HG03060 (cell line): Measurements from ENCODE around the gene THSD7B.
"Not testable (repeated sequence)": the region's sequence is repeated elsewhere in the genome, so short reads cannot be mapped to it uniquely, and the experiment has no call there.

Experiments
- ATAC-seq: cut with Tn5 transposase; IDR thresholded peaks from one replicate; pipeline ENCODE4 v1.9.1; 2021; ENCODE audit warnings: low read depth, moderate number of reproducible peaks; ENCODE audit not compliant: unreplicated experiment

The THSD7B gene

DNA sequence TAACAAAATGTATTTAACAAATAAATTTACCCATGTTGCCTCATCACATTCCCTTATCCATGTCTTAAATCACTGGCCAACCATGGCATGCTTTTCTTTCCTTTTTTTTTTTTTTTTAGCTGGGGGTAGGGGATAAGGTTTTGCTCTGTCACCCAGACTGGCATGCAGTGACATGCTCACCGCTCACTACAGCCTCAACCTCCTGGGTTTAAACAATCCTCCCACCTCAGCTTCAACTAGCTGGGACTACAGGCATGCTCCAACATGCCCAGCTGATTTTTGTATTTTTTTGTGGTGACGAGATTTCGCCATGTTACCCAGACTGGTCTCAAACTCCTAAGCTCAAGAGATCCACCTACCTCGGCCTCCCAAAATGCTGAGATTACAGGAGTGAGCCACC, 266.4 kb downstream of the THSD7B start:
- no peak for ATAC-seq

DNA sequence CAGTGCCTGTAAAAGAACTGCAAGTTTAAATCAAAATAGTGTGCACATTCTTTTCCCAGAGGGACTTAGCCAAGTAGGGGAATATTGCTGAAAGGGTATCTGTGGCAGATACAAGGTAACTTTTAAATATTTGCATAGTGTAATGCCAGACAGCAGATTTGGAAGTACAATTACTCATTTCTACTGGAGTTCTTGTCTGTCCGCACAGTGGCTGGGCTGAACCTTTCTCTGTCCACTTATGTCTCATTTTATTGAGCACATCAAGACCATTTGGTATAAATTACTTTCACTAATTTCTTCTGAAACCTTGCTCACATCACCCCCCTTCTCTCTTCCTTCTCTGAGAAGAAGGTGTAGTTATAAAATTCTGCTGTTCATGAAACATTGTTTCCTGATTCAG, 271.3 kb downstream of the THSD7B start:
- ATAC-seq = no peak

DNA sequence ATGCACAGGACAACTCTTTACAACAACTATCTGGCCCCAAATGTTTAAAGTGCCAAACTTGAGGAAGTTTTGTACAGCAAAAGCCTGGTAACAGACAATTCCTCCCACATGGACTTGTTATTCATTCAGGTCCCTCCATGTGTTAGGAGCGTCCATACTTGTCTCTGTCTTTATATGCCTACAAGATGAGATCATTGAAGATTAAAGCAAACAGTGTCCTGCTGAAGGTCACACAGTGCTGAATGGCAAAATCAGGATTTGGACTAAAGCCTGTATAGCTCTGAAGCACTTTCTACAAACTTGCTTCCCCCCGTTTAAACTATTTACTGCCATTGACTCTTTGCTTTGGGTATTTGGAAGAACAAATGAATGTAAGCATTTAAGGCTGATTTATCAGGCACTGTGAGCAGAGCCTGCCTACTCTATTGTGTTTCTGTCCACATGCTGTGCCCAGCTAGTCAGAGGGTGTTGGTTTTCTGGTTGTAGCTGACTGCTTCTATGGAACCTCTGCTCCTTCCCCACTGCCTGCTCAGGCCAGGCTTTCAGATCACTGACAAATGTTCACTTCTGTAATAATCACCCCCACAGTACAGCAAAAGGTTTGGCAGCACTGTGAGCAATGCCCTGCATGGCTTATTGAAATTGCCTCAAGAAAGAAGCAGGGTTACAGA, 274.3 kb downstream of the THSD7B start:
- ATAC-seq = no peak

DNA sequence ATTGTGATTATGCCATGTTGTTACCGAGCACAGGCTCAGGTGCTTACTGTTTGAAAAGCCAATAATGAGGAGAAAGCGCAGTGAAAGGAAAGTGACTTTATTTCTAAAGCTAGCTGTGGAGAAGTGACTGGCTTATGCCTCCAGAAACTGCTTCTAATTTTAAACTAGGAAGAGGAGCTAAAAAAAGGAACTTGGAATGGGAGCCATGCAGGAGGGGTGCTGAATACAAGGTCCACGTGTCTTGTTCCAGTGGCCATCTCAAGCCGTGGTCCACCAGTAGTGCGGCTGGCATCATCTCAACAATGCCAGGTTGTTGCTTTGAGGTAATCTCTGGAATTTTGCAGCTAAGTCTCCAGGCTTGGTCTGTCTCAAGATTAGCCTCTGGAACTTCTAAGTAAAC, 282.0 kb downstream of the THSD7B start:
- no peak for ATAC-seq

DNA sequence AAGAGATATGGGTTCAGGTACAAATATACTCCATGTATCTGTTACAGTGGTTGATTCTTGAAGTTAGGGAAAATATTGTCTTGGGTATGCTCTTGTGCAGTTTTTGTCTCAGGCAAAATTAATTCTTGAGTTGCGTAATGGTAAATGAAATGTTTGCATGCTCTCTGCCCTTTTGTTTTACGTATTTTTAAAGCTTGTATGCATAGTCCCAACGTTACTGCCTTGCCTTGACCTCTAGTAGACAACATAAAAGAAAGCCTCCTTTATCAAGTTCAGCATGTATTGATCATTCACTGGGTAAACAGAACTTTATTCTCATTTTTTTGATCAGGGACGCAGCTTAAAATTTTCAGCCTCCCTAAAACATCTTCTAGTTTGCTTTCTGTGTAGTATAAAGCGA, 283.1 kb downstream of the THSD7B start:
- ATAC-seq = no peak

DNA sequence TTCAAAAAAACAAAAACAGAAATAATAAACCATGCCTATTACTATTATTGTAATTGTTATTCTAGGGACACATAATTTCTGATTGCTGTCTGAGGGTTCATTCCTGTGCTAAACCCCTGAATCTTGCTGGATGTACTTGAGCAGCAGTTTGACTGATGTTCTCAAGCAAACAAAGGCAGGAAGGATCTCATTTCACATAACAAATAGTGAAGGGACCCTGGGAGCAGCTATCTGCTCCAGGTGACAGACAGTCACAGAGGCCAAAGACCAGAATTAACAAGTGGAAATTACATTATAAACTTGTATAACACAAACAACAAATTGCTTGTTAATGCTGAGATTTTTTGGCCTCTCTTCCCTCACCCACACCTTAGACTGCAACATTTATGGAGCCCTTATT, 284.2 kb downstream of the THSD7B start:
- ATAC-seq = no peak

DNA sequence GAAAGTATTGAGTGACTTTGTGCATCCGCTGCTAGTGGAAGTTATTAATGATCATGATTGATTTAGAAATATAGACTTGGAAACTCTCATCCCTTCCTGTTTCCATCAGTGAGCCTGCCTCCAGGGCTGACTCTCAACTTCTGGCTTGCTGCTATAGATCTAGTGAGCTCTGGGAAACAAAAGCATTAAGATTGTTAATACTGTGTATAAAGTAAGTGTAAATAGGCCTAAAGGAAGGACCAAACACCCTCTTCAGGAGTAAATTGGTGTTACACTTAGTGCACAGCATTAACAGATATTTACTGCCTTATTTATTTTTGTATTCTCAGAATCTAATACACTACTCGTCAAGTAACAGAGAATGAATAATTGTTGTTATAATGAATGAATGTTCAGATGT, 285.6 kb downstream of the THSD7B start:
- no peak for ATAC-seq

DNA sequence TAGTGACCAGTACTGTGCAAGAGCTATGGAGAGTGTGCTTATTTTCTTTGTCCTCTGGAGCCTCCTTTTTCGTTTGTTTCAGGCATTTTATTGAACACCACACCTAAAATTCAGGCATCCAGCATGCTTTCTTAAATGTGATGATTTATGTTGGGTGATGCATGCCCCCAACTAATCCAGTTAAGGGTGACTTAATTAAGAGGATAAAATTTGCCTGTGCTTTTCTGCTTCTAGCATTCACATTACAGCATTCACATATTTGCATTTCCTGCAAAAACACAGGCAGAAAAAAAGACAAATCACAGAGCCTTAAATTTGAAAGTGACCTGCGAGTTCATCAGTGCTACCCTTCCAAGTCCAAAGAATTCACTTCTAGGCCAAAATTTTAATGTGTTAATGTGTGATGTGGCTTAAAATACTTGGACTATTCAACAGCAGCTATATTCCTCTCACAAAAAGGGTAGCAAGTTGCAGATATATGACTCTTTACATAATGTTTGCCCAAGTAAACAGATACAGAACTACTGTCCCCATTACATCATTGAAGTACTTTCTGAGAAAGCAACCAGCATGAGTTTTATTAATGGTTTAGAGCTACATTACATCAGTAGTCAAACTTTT, 286.5 kb downstream of the THSD7B start:
- ATAC-seq = no peak

DNA sequence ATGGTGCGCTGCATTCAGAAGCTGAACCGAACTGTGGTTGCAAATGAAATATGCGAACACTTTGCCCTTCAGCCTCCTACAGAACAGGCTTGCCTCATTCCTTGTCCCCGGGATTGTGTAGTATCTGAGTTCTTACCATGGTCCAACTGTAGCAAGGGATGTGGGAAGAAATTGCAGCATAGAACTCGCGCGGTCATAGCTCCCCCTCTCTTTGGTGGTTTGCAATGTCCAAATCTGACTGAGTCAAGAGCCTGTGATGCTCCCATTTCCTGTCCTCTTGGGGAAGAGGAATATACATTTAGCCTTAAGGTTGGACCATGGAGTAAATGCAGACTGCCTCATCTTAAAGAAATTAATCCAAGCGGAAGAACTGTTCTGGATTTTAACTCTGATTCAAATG, 291.4 kb downstream of the THSD7B start:
- ATAC-seq = no peak

DNA sequence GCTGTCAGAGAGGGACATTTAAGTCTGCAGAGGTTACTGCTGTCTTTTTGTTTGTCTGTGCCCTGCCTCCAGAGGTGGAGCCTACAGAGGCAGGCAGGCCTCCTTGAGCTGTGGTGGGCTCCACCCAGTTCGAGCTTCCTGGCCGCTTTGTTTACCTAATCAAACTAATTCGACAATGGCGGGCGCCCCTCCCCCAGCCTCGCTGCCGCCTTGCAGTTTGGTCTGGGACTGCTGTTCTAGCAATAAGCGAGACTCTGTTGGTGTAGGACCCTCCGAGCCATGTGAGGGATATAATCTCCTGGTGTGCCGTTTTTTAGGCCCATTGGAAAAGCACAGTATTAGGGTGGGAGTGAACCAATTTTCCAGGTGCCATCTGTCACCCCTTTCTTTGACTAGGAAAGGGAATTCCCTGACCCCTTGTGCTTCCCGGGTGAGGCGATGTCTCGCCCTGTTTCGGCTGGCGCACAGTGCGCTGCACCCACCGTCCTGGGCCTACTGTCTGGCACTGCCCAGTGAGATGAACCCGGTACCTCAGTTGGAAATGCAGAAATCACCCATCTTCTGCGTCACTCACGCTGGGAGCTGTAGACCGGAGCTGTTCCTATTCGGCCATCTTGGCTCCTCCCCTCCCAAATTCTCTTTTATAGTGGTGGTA, 310.9 kb downstream of the THSD7B start:
- not testable (repeated sequence) for ATAC-seq

DNA sequence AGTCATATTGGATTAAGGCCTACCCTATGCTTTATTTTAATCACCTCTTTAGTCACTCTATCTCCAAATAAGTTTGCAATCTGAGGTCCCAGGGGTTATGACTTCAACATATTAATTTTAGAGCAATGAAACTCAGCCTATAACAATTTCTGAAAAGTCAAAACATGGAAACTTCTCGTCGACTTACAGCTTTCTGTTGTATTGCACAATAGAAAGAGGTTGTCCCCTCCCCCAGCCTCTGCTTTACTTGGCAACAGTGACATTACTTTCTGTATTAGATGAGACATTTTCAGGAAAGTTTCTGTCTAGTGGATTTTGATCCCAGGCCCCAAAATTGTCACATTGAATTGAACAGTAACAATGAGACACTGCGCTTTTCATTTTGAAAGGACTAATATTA, 326.4 kb downstream of the THSD7B start:
- ATAC-seq = no peak

DNA sequence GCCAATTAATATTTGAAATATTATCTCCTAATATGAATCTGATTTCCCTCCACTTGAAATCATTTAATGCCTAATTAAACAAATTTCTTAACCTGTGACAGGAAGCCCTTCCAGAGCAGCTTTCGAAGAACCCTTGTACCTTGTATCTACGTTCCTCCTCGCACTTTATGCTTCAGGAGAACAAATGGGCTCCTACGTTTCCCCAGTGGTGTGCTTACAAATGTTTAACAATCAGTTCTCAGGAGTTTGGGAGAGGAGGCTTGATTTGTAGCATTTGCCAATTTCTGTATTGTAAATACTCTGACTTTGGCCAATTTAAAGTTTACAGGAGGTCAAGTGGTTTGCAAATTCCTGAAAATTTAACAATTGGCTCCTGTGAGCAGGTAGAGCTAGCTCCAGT, 327.8 kb downstream of the THSD7B start:
- no peak for ATAC-seq

DNA sequence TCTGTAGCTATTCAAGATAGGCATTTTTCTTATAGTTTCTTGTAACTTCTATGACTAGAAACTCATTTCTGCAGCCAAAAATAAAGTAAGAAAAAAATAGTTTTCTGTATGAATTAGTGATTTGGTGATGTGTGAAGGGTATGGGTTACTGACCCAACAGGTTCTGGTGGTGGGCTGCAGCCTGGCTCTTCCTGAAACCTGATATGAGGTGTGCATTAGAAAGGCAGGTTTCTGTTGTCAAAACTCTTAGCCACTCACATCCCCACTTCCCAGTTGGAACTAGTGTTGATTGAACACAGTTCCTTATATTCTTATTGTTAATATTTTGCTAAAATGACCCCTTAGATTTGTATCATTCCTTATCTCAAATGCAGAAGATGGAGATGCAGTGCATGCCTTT, 330.8 kb downstream of the THSD7B start:
- ATAC-seq = no peak

DNA sequence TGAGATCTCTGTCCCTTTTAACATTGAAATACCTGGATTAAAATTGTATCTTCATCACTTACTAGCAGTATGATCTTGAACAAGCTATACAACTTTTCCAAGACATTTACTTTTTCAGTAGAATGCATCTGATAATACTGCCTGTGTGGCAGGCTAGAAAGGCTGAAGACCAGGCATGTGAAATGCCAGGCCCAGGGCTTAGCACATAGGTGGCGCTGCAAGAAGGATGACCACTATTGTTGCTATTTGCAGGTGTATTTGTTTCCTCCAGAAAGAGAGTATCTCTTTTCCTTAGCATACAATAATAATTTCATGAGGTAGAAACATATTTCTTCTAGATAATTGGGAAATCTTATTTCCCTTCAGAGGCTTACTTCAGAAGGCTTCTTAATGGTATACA, 331.3 kb downstream of the THSD7B start:
- ATAC-seq = no peak

DNA sequence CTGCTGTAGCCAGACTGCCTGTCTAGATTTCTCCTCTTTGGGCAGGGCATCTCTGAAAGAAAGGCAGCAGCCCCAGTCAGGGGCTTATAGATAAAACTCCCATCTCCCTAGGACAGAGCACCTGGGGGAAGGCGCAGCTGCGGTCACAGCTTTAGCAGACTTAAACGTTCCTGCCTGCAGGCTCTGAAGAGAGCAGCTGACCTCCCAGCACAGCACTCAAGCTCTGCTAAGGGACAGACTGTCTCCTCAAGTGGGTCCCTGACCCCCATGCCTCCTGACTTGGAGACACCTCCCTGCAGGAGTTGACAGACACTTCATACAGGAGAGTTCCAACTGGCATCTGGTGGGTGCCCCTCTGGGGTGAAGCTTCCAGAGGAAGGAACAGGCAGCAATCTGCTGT, 336.5 kb downstream of the THSD7B start:
- ATAC-seq = not testable (repeated sequence)

DNA sequence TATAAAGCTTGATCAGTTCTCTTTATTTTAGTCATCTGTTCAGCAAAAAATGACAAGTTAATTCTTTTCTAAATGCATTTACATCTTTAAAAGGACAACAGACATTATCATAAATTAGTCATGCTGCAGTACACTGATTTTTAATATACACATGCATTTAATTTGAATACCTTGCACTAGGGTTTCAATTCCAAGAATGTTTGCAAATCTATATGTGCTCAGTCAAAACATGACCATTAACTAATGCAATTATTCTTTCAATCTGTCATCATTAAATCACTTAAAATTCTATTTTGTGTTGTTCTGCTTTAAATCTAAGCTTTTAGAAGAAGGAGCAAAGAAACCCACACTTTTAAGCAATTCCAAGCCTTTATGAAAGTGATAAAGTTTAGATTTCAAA, 342.6 kb downstream of the THSD7B start:
- no peak for ATAC-seq

DNA sequence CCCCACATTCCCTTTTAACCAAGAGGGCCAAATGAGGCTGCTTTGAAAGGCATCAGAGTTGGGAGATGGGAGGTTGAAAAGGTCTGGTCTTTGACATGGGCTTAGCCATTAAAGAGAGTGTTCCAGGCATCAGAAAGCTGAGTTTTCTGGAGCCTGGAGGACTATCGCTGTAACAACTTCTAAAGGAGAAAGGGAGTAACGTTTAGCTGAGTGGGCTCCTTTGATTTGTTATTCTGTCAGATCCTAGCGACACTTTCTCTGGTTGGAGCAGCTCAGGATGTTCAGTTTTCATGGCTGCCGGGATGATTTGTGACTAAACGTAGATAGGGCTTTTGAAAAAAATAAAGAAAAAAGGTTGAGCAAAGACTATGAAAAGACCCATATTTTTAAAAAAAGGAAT, 346.6 kb downstream of the THSD7B start:
- no peak for ATAC-seq

DNA sequence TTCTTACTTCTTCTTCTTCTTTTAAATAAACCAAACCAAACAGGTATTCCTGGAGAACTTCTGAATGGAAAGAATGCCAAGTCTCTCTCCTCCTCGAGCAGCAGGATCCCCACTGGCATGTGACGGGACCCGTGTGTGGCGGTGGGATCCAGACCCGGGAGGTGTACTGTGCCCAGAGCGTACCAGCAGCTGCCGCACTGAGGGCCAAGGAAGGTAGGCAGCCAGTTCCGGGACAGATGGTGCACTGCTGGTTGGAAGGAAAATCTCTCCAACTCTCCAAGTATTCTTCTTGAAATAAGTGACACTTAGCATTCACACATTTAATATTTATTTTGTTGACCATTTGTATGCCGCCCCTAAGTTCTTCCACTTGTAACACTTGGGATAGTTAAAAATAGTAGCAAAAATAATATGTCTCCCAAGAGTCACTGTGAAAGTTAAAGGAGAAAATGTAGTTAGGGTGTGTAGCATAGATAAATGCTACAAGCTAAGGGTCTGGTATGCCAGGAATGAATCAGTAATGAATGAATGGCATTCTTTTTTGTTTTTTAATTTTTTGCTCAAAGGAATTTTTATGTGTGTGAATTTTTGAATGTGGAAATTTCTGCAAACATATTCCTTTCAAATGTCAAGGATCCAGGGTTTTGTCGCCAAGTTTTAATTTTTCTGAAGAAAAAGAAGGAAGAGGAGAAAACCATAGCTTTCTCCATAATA, 349.9 kb downstream of the THSD7B start:
- no peak for ATAC-seq

DNA sequence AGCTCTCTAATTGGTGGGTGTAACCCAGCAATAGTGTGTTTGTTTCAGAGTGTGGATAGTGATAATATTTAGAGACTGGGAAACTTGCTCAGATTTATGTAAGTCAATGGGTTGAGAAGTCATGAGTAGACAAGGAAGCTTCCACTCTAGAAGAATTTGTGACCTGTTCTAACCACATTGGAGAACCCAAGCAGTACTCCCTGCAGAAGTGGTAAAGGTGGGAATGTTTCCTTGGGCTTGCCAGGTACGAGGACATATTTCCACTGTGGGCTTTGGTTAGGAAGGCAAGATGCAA, 350.4 kb downstream of the THSD7B start:
- ATAC-seq = no peak

DNA sequence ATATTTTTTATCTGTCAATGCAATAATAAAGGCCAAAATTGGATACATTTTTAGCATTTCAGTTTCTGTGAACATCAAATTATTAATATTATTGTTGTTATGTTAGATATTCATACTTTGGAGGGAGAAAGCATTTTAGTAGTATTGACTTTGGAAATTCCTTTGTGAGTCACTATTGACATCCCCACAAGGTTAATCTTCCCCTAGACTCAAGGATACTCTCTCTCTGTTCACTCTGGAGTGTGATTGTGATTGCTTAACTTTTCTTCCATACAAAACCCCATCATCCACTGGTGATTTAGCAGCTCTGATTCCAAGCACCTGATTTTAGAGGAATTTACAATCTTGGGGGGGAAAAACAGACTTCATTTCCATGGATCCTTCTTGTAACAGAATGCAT, 352.0 kb downstream of the THSD7B start:
- no peak for ATAC-seq

DNA sequence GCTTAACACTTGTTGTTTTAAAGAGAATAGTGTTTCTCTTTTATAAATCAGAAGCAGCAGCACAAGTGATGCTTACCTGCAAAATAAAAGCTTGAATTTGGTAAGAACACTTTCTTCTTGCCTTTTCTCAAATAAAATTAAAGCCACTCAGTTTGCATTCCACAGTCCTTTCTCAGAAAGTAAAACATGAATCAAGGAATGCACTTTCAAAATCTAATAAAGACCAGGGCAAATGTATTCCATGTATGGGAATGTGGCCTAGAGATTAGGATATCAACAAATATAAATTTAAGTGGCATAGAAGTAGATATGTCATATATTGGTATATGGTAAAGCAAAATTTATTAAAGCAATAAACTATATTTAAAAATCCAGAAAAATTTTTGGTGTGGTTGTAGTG, 352.8 kb downstream of the THSD7B start:
- no peak for ATAC-seq

DNA sequence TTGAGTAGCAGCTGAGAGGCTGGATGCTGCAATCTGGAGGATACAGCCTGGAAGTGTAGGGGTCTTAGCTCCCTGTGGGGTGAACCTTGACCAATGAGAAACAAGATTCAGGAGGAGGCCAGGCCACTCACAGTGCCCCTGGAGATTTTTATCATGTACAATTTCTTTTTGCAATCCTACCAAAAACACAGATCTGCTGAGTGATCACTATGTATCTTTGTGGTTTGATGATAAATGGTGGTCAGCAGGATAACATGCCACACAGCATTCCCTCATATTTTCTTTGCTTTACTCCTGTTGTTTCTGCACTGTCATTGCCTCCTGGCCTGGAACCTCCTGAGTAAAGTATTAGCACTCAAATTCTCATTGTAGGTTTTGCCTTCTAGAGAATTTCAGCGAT, 357.9 kb downstream of the THSD7B start:
- no peak for ATAC-seq
